ENCODE measurements around the gene MEIOB.

DNA sequence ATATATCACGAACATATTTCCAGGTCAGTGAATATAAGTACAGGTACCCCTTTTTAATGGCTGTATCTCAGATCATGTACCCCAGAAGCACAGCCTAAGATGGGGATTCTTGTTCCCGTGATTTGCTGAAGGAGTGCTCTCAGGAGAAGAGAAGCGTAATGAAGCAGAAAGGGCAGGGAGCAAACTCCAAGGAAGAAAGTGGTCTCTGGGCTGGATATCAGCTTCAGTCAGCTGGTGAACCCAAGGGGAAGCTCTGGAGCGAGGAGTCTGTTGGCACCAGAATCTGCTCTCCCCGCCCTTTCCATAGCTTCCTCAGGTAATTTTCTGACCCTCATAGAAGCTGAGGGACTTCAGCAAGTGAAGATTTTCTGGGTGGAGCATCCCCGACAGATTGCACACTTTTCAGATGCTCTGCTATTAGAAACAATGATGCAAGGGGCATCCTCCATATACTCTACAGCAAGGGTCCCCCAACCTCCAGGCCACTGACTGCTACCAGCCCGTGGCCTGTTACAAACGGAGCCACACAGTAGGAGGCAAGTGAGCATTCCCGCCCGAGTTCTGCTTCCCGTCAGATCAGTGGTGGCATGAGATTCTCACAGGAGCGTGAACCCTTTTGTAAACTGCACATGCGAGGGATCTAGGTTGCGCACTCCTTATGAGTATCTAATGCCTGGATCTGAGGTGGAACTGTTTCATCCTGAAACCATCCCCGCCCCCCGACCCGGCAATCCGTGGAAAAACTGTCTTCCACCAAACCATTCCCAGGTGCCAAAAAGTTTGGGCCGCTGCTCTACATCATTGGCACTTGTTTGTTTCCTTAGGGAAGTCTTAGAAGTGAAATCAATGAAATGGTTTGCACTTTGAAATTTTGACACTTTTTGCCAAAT lies 40.5 kb downstream of the MEIOB start:
- TF ChIP-seq, protein P1, sequence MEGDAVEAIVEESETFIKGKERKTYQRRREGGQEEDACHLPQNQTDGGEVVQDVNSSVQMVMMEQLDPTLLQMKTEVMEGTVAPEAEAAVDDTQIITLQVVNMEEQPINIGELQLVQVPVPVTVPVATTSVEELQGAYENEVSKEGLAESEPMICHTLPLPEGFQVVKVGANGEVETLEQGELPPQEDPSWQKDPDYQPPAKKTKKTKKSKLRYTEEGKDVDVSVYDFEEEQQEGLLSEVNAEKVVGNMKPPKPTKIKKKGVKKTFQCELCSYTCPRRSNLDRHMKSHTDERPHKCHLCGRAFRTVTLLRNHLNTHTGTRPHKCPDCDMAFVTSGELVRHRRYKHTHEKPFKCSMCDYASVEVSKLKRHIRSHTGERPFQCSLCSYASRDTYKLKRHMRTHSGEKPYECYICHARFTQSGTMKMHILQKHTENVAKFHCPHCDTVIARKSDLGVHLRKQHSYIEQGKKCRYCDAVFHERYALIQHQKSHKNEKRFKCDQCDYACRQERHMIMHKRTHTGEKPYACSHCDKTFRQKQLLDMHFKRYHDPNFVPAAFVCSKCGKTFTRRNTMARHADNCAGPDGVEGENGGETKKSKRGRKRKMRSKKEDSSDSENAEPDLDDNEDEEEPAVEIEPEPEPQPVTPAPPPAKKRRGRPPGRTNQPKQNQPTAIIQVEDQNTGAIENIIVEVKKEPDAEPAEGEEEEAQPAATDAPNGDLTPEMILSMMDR (conservative IDR thresholded peaks at IDR 0.05; ENCODE audit: low read depth, low read length), result no peak
- TF ChIP-seq EZH2 (IDR thresholded peaks at IDR 0.05; ENCODE audit: borderline replicate concordance, low read depth, low read length, poor library complexity, severe bottlenecking), result no peak
